OCI-LY1 (cell line): ENCODE results near the gene EEF2K.

Experiments used
- H2AFZ ChIP-seq: fragments of 200-600 bp; sonication (generic), shearing (Covaris generic); 2 replicates; pipeline ENCODE4 v1.6.0; 2014; ENCODE audit warnings: antibody characterized with exemption, mild to moderate bottlenecking, low read length
- H3F3A ChIP-seq: fragments of 200-600 bp; sonication (generic), shearing (Covaris generic); 2 replicates; pipeline ENCODE4 v1.6.0; 2014; ENCODE audit warnings: mild to moderate bottlenecking, antibody characterized with exemption, low read length, moderate library complexity; ENCODE audit not compliant: insufficient read depth
- H3K27ac ChIP-seq: fragments of 200-600 bp; sonication (generic); 2 replicates; pipeline ENCODE4 v1.5.1; 2014; ENCODE audit warnings: low read length, mixed run types, mild to moderate bottlenecking, low read depth; ENCODE audit not compliant: poor library complexity, severe bottlenecking
- H3K27me3 ChIP-seq: fragments of 200-600 bp; sonication (generic); 2 replicates; pipeline ENCODE4 v1.6.0; 2014; ENCODE audit warnings: antibody characterized with exemption, mild to moderate bottlenecking, low read length, moderate library complexity; ENCODE audit not compliant: insufficient read depth
- H3K36me3 ChIP-seq: fragments of 200-600 bp; sonication (generic); 2 replicates; pipeline ENCODE4 v1.6.1; 2014; ENCODE audit warnings: mild to moderate bottlenecking, antibody characterized with exemption, low read length, moderate library complexity, mixed read lengths; ENCODE audit not compliant: insufficient read depth
- H3K4me1 ChIP-seq: fragments of 200-600 bp; sonication (generic); 2 replicates; pipeline ENCODE4 v1.5.1; 2014; ENCODE audit warnings: mild to moderate bottlenecking, low read length, moderate library complexity; ENCODE audit not compliant: insufficient read depth, severe bottlenecking
- H3K4me2 ChIP-seq: fragments of 200-600 bp; sonication (generic), shearing (Covaris generic); 2 replicates; pipeline ENCODE4 v1.6.1; 2014; ENCODE audit warnings: low read length
- H3K4me3 ChIP-seq: fragments of 200-600 bp; sonication (generic); 2 replicates; pipeline ENCODE4 v1.5.1; 2014; ENCODE audit warnings: low read length, low read depth, mild to moderate bottlenecking, mixed read lengths; ENCODE audit not compliant: poor library complexity, severe bottlenecking
- H3K79me2 ChIP-seq: fragments of 200-600 bp; shearing (Covaris generic); 2 replicates; pipeline ENCODE4 v1.6.1; 2016; ENCODE audit warnings: mixed run types, low read length, mixed read lengths; ENCODE audit not compliant: insufficient read depth
- H3K9ac ChIP-seq: fragments of 200-600 bp; sonication (generic), shearing (Covaris generic); 2 replicates; pipeline ENCODE4 v1.6.1; 2014; ENCODE audit warnings: mild to moderate bottlenecking, low read length, mixed read lengths
- H3K9me2 ChIP-seq: fragments of 200-600 bp; sonication (generic), shearing (Covaris generic); 2 replicates; pipeline ENCODE4 v1.6.1; 2014; ENCODE audit warnings: low read depth, mild to moderate bottlenecking, low read length, mixed read lengths
- H3K9me3 ChIP-seq: fragments of 200-600 bp; shearing (Covaris generic); 2 replicates; pipeline ENCODE4 v1.6.1; 2014; ENCODE audit warnings: low read length, mixed read lengths
- H4K20me1 ChIP-seq: fragments of 200-600 bp; sonication (generic), shearing (Covaris generic); 2 replicates; pipeline ENCODE4 v1.6.0; 2016; ENCODE audit warnings: mild to moderate bottlenecking, low read length; ENCODE audit not compliant: insufficient read depth
- EZH2 ChIP-seq: fragments of 200-600 bp; sonication (generic), shearing (Covaris generic); IDR thresholded peaks from 2 replicates; pipeline ENCODE4 v1.8.0; 2017; ENCODE audit warnings: borderline replicate concordance, mixed run types, mild to moderate bottlenecking, antibody characterized with exemption, low read length, moderate library complexity, mixed read lengths
- TF ChIP-seq, protein P1 (sequence below): fragments of 200-600 bp; sonication (generic), shearing (Covaris generic); IDR thresholded peaks from 2 replicates; pipeline ENCODE4 v1.5.1; 2017; ENCODE audit warnings: mild to moderate bottlenecking, antibody characterized with exemption, low read length, moderate library complexity, mixed read lengths

EEF2K gene

DNA sequence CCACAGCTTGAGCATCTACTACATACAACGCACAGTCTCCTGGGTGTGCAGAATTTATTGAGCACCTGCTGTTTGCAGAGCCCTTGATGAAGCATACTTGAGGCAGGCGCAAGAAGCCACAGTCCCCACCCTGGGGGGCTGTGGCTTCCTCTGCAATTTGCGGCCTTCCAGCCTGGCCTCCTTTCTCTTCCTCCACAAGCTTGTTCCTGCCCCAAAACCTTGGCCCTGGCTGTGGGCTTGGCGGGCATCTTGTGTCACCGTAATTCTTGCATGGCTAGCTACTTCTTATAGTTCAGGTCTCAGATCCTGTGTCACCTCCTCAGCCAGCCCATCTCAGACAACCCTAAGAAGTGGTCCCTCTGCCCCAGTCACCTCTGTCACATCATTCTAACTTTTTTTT, 47.2 kb downstream of the EEF2K start:
- no peak overlapping the region for H3K4me3 ChIP-seq
- no peaks in the 10 kb centered on the region for H3K27me3 ChIP-seq
- TF ChIP-seq, protein P1, sequence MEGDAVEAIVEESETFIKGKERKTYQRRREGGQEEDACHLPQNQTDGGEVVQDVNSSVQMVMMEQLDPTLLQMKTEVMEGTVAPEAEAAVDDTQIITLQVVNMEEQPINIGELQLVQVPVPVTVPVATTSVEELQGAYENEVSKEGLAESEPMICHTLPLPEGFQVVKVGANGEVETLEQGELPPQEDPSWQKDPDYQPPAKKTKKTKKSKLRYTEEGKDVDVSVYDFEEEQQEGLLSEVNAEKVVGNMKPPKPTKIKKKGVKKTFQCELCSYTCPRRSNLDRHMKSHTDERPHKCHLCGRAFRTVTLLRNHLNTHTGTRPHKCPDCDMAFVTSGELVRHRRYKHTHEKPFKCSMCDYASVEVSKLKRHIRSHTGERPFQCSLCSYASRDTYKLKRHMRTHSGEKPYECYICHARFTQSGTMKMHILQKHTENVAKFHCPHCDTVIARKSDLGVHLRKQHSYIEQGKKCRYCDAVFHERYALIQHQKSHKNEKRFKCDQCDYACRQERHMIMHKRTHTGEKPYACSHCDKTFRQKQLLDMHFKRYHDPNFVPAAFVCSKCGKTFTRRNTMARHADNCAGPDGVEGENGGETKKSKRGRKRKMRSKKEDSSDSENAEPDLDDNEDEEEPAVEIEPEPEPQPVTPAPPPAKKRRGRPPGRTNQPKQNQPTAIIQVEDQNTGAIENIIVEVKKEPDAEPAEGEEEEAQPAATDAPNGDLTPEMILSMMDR = no peak
- no peak for TF ChIP-seq EZH2
- H3F3A ChIP-seq = no peaks in the 10 kb centered on the region
- no peaks in the 10 kb centered on the region for H3K4me1 ChIP-seq
- H3K9me2 ChIP-seq = no peaks in the 10 kb centered on the region
- H3K9me3 ChIP-seq = peaks cover 4% of the 10 kb centered on the region
- H3K27ac ChIP-seq = no peak overlapping the region
- H4K20me1 ChIP-seq = no peaks in the 10 kb centered on the region
- no peak overlapping the region for H3K4me2 ChIP-seq
- H3K9ac ChIP-seq = no peak overlapping the region
- H3K79me2 ChIP-seq = no peaks in the 10 kb centered on the region
- H2AFZ ChIP-seq = no peak overlapping the region
- H3K36me3 ChIP-seq = peaks cover 66% of the 10 kb centered on the region

DNA sequence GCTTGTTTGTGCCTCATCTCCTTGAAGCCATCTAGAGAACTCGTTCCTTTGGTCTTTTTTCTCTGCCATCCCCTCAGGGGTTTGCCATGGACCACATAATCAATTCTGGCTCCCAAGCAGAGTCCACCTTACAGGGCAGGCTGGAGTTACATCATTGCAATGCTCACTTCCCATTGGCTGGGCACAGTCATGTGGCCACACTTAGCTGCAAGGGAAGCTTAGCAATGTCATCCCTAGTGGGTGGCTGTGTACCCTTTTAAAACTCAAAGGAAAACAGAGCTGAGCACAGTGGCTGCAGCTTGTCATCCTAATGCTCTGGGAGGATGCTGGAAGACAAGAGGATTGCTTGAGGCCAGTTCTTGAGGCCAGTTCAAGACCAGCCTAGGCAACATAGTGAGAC, 49.3 kb downstream of the EEF2K start:
- Histone ChIP-seq H3K4me2 (no peak overlapping the region), H3K36me3 (peaks cover 83% of the 10 kb centered on the region), H3K27ac (no peak overlapping the region), H3K79me2 (no peaks in the 10 kb centered on the region), H3K9me2 (no peaks in the 10 kb centered on the region), H2AFZ (no peak overlapping the region), H3K27me3 (no peaks in the 10 kb centered on the region), H3F3A (no peaks in the 10 kb centered on the region), H3K9me3 (peaks cover 7% of the 10 kb centered on the region), H3K4me1 (no peaks in the 10 kb centered on the region), H3K4me3 (no peak overlapping the region), H4K20me1 (no peaks in the 10 kb centered on the region), H3K9ac (no peak overlapping the region)
- TF ChIP-seq, protein P1 = no peak
- no peak for TF ChIP-seq EZH2

DNA sequence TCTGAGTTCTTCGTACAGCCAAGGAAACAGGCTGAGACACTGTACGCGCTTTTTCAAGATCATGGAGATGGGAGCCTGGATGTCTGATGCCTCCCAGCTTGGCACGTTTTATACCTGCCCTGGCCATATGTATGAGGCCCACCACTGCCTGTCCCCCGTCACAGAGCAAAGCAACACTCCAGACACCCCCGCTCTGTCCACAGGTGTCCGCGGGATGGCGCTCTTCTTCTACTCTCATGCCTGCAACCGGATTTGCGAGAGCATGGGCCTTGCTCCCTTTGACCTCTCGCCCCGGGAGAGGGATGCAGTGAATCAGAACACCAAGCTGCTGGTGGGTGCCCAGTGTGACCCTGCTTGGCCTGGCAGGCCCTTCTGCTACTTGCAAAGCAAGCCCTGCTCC, 51.4 kb downstream of the EEF2K start:
- H3K79me2 ChIP-seq = no peaks in the 10 kb centered on the region
- peaks cover 77% of the 10 kb centered on the region for H3K36me3 ChIP-seq
- no peak overlapping the region for H3K4me2 ChIP-seq
- no peak overlapping the region for H3K27ac ChIP-seq
- no peaks in the 10 kb centered on the region for H4K20me1 ChIP-seq
- no peak for TF ChIP-seq EZH2
- TF ChIP-seq, protein P1 = no peak
- H3K27me3 ChIP-seq = no peaks in the 10 kb centered on the region
- H2AFZ ChIP-seq = no peak overlapping the region
- no peaks in the 10 kb centered on the region for H3K4me1 ChIP-seq
- no peak overlapping the region for H3K4me3 ChIP-seq
- no peaks in the 10 kb centered on the region for H3F3A ChIP-seq
- peaks cover 12% of the 10 kb centered on the region for H3K9me3 ChIP-seq
- H3K9ac ChIP-seq = no peak overlapping the region
- H3K9me2 ChIP-seq = no peaks in the 10 kb centered on the region
